Stimulated activated CD8-positive, alpha-beta memory T cell treated with anti-CD3 and anti-CD28 coated beads, Interleukin-12 subunit alpha, Interleukin-12 subunit beta, amount 100 ng/mL, for 24 hours (primary cell): Measurements from ENCODE around the gene HAO2.

ENCODE experiments used
- DNase-seq: peaks from one replicate; pipeline ENCODE4 v3.0.0-alpha.2; 2020; ENCODE audit errors: extremely low read depth

Gene HAO2

GRCh38 chr1:119380304-119380703 is 11.7 kb downstream of the HAO2 start:
- no peak for DNase-seq

- no peak for DNase-seq
Measured at GRCh38 chr1:119380983-119381662, 12.5 kb downstream of the HAO2 start.

GRCh38 chr1:119384591-119384990 is 16.0 kb downstream of the HAO2 start:
- DNase-seq, result no peak

GRCh38 chr1:119385650-119386049 is 17.1 kb downstream of the HAO2 start:
- DNase-seq, result no peak

GRCh38 chr1:119387858-119388257 is 19.3 kb downstream of the HAO2 start:
- no peak for DNase-seq

GRCh38 chr1:119388450-119388849 is 19.9 kb downstream of the HAO2 start:
- DNase-seq, result no peak

GRCh38 chr1:119390526-119390925 is 21.9 kb downstream of the HAO2 start:
- DNase-seq, result no peak

GRCh38 chr1:119391749-119392148 is 23.2 kb downstream of the HAO2 start:
- DNase-seq, result no peak

GRCh38 chr1:119394085-119394484 is 25.5 kb downstream of the HAO2 start:
- no peak for DNase-seq

- DNase-seq, result no peak
Measured at GRCh38 chr1:119396982-119397381, 28.4 kb downstream of the HAO2 start.

GRCh38 chr1:119397986-119398385 is 29.4 kb downstream of the HAO2 start:
- DNase-seq, result no peak

- no peak for DNase-seq
Measured at GRCh38 chr1:119404736-119405135, 36.2 kb downstream of the HAO2 start.

- DNase-seq, result no peak
Measured at GRCh38 chr1:119409731-119410130, 41.1 kb downstream of the HAO2 start.

GRCh38 chr1:119410961-119411360 is 42.4 kb downstream of the HAO2 start:
- no peak for DNase-seq

- DNase-seq, result no peak
Measured at GRCh38 chr1:119414950-119415349, 46.4 kb downstream of the HAO2 start, which contains the start of gene HSD3B2. Gene HSD3B2 (plus strand): TSS chr1:119415150. CDS start chr1:119415420, 270 bp downstream.

GRCh38 chr1:119416006-119416640 is 47.5 kb downstream of the HAO2 start:
- no peak for DNase-seq

GRCh38 chr1:119419109-119419508 is 50.5 kb downstream of the HAO2 start:
- DNase-seq, result no peak

GRCh38 chr1:119420638-119421037 is 52.1 kb downstream of the HAO2 start:
- no peak for DNase-seq

GRCh38 chr1:119422631-119423030 is 54.0 kb downstream of the HAO2 start:
- DNase-seq, result no peak

- no peak for DNase-seq
Measured at GRCh38 chr1:119428991-119429390, 60.4 kb downstream of the HAO2 start.

GRCh38 chr1:119429687-119430086 is 61.1 kb downstream of the HAO2 start:
- no peak for DNase-seq

GRCh38 chr1:119430486-119430885 is 61.9 kb downstream of the HAO2 start:
- no peak for DNase-seq

- DNase-seq, result no peak
Measured at GRCh38 chr1:119431836-119432235, 63.3 kb downstream of the HAO2 start.

GRCh38 chr1:119435052-119435451 is 66.5 kb downstream of the HAO2 start:
- DNase-seq, result no peak
